Measurements from ENCODE around the gene FUBP1.
"Not testable (repeated sequence)": the region's sequence is repeated elsewhere in the genome, so short reads cannot be mapped to it uniquely, and the experiment has no call there.

FUBP1 gene, protein sequence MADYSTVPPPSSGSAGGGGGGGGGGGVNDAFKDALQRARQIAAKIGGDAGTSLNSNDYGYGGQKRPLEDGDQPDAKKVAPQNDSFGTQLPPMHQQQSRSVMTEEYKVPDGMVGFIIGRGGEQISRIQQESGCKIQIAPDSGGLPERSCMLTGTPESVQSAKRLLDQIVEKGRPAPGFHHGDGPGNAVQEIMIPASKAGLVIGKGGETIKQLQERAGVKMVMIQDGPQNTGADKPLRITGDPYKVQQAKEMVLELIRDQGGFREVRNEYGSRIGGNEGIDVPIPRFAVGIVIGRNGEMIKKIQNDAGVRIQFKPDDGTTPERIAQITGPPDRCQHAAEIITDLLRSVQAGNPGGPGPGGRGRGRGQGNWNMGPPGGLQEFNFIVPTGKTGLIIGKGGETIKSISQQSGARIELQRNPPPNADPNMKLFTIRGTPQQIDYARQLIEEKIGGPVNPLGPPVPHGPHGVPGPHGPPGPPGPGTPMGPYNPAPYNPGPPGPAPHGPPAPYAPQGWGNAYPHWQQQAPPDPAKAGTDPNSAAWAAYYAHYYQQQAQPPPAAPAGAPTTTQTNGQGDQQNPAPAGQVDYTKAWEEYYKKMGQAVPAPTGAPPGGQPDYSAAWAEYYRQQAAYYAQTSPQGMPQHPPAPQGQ

DNA sequence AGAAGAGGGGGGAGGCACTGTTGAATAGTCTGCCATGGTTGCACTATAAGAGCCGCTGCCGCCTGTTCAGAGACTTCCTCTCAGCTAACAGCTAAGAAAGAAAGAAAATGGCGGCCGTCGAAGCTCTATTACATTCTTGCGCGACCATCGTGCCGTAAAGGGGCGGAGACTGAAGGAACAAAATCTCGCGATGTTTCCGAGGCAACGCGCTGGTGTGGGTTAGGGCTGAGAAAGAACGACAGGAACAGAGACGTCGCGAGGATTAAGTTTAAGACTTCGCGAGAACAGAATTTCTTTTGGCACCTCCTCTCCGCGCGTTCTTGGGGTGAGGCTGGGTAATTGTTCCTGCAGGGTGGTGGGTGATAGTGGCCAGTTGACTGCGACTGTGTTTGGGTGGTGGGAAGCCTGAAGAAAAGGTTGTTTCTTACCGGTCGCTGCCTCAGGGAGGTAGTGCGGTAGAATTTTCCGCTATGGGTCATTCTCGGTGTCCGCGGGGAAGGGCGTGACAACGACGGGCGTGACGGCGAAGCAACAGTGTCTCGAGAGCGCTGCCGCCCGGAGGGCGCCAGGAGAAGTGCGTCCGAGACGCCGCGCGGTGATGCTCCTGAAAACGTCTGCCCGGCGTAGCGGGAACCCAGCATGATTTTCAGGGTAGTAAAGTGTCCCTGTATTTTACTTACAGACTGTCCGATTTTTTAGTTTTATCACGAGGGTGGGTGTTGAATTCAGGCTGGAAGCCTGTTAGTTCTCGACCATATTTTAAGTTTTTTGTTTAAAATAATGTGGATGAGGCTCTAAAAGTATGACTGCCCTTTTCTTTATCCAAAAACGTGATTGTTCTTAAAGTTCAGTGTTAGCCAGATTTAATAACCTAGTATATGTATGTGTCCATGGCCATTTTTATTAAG, at the start of gene FUBP1:
Gene FUBP1, minus strand, starts transcription at position 104 of the 908 bp plus-strand sequence. Its CDS starts 68 bp downstream, at position 36.
- Histone ChIP-seq H3K27me3 (ENCODE audit: insufficient read depth, low read length) (no peaks in the 10 kb centered on the region), H3K9me3 (ENCODE audit: low read length) (peaks cover 2% of the 10 kb centered on the region), H3K36me3 (ENCODE audit: insufficient read depth, low read length) (peaks cover 34% of the 10 kb centered on the region), H3K4me3 (ENCODE audit: low read length) (peak within 1 kb of the TSS; percentile 99), H2AFZ (ENCODE audit: low read depth, low read length) (peak within 1 kb of the TSS; percentile 13), H3K4me1 (ENCODE audit: insufficient read depth, low read length) (peaks cover 29% of the 10 kb centered on the region)

DNA sequence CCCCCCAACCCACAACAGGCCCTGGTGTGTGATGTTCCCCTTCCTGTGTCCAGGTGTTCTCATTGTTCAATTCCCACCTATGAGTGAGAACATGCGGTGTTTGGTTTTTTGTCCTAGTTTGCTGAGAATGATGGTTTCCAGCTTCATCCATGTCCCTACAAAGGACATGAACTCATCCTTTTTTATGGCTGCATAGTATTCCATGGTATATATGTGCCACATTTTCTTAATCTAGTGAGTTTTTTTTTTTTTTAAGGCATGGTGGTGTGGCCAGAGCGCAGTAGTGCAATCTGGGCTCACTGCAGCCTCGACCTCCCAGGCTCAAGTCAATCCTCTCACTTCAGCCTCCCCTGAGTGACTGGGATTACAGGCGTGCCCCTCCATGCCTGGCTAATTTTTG, 42.3 kb upstream of the FUBP1 start:
- H2AFZ ChIP-seq (ENCODE audit: low read depth, low read length); H3K27me3 ChIP-seq (ENCODE audit: insufficient read depth, low read length); H3K4me1 ChIP-seq (ENCODE audit: insufficient read depth, low read length); H3K9me3 ChIP-seq (ENCODE audit: low read length); H3K36me3 ChIP-seq (ENCODE audit: insufficient read depth, low read length); H3K4me3 ChIP-seq (ENCODE audit: low read length): not testable (repeated sequence)

GRCh38 chr1:78019024-78019423, 40.2 kb upstream of the FUBP1 start:
- H3K27me3 ChIP-seq (ENCODE audit: insufficient read depth, low read length): no peaks in the 10 kb centered on the region
- no peaks in the 10 kb centered on the region for H3K36me3 ChIP-seq (ENCODE audit: insufficient read depth, low read length)
- H3K9me3 ChIP-seq (ENCODE audit: low read length): no peaks in the 10 kb centered on the region
- H2AFZ ChIP-seq (ENCODE audit: low read depth, low read length): no peak overlapping the region
- H3K4me1 ChIP-seq (ENCODE audit: insufficient read depth, low read length): no peaks in the 10 kb centered on the region
- H3K4me3 ChIP-seq (ENCODE audit: low read length): no peak overlapping the region

GRCh38 chr1:78015148-78015547, 36.3 kb upstream of the FUBP1 start:
- Histone ChIP-seq H2AFZ (ENCODE audit: low read depth, low read length) (no peak overlapping the region), H3K4me3 (ENCODE audit: low read length) (no peak overlapping the region), H3K27me3 (ENCODE audit: insufficient read depth, low read length) (no peaks in the 10 kb centered on the region), H3K4me1 (ENCODE audit: insufficient read depth, low read length) (no peaks in the 10 kb centered on the region), H3K9me3 (ENCODE audit: low read length) (peaks cover 4% of the 10 kb centered on the region), H3K36me3 (ENCODE audit: insufficient read depth, low read length) (peaks cover 4% of the 10 kb centered on the region)

DNA sequence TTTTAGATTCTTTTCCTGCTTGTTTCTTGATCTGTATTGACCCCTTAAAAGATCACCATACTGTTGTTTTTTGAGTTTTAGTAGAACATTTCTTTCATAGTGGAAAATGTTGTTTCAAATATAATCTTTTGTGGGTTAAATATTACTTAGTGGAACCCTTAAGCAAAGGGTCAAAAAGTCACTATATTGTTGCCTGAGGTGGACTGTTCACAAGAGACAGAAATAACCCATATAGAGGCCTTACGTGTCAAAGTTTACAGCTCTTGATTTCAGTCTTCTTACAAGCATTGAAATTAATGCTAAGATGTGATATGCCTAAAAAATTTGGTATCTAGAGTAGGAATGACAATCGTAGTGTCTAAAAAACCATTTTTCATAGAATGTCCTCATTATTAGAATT, 32.2 kb upstream of the FUBP1 start:
- peaks cover 8% of the 10 kb centered on the region for H3K4me1 ChIP-seq (ENCODE audit: insufficient read depth, low read length)
- peaks cover 4% of the 10 kb centered on the region for H3K9me3 ChIP-seq (ENCODE audit: low read length)
- no peak overlapping the region for H3K4me3 ChIP-seq (ENCODE audit: low read length)
- peaks cover 4% of the 10 kb centered on the region for H3K36me3 ChIP-seq (ENCODE audit: insufficient read depth, low read length)
- H2AFZ ChIP-seq (ENCODE audit: low read depth, low read length): no peak overlapping the region
- H3K27me3 ChIP-seq (ENCODE audit: insufficient read depth, low read length): no peaks in the 10 kb centered on the region

GRCh38 chr1:78009836-78010235, 31.0 kb upstream of the FUBP1 start:
- H3K4me3 ChIP-seq (ENCODE audit: low read length): no peak overlapping the region
- peaks cover 20% of the 10 kb centered on the region for H3K4me1 ChIP-seq (ENCODE audit: insufficient read depth, low read length)
- H2AFZ ChIP-seq (ENCODE audit: low read depth, low read length): no peak overlapping the region
- peaks cover 4% of the 10 kb centered on the region for H3K9me3 ChIP-seq (ENCODE audit: low read length)
- peaks cover 4% of the 10 kb centered on the region for H3K36me3 ChIP-seq (ENCODE audit: insufficient read depth, low read length)
- H3K27me3 ChIP-seq (ENCODE audit: insufficient read depth, low read length): no peaks in the 10 kb centered on the region

DNA sequence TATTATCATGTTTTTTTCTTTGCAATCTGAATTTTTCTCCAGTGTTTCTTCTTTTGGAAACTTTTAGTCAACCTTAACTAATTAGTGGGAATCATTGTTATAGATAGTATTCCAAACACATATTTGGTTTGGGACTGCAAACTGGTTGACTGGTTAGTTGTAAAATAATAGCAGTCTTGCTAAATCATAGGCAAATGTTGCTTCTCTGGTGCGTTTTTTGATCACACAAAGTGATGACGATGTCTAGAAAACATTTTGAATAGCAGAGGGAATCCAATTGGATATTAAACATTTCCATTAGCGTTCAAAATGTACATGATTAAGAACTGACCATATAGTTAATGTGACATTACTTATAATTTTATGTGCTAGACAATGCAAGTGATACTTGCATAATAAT, 30.4 kb upstream of the FUBP1 start:
- Histone ChIP-seq H2AFZ (ENCODE audit: low read depth, low read length) (no peak overlapping the region), H3K36me3 (ENCODE audit: insufficient read depth, low read length) (peaks cover 4% of the 10 kb centered on the region), H3K4me3 (ENCODE audit: low read length) (no peak overlapping the region), H3K27me3 (ENCODE audit: insufficient read depth, low read length) (no peaks in the 10 kb centered on the region), H3K4me1 (ENCODE audit: insufficient read depth, low read length) (peaks cover 25% of the 10 kb centered on the region), H3K9me3 (ENCODE audit: low read length) (peaks cover 4% of the 10 kb centered on the region)

GRCh38 chr1:78007677-78008341, 28.9 kb upstream of the FUBP1 start:
- peaks cover 38% of the 10 kb centered on the region for H3K4me1 ChIP-seq (ENCODE audit: insufficient read depth, low read length)
- no peak overlapping the region for H2AFZ ChIP-seq (ENCODE audit: low read depth, low read length)
- H3K36me3 ChIP-seq (ENCODE audit: insufficient read depth, low read length): no peaks in the 10 kb centered on the region
- no peaks in the 10 kb centered on the region for H3K27me3 ChIP-seq (ENCODE audit: insufficient read depth, low read length)
- H3K4me3 ChIP-seq (ENCODE audit: low read length): no peak overlapping the region
- H3K9me3 ChIP-seq (ENCODE audit: low read length): no peaks in the 10 kb centered on the region

- Histone ChIP-seq H3K27me3 (ENCODE audit: insufficient read depth, low read length) (no peaks in the 10 kb centered on the region), H2AFZ (ENCODE audit: low read depth, low read length) (no peak overlapping the region), H3K9me3 (ENCODE audit: low read length) (no peaks in the 10 kb centered on the region), H3K4me3 (ENCODE audit: low read length) (peak overlapping the region; percentile 78), H3K36me3 (ENCODE audit: insufficient read depth, low read length) (no peaks in the 10 kb centered on the region), H3K4me1 (ENCODE audit: insufficient read depth, low read length) (peaks cover 38% of the 10 kb centered on the region)
Observed at GRCh38 chr1:78006521-78006920, 27.6 kb upstream of the FUBP1 start.

DNA sequence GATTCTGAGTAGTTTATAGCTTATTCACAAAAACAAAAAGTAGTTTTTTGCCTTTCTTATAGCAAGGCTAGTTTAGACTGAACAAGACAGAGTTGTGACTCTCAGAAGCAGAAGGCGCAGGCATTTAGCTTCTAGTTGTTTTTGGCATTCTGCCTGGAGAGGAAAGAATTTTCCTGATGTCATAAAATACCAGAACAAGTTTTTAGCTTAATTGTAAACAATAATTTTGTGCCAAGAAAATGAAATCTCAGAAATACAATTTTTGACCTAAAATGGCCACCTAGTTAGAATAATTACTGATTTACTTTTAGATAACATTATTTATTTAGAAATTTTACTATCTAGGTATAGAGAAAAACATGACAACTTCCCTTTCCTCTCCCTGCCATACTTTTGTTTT, 26.9 kb upstream of the FUBP1 start:
- Histone ChIP-seq H2AFZ (ENCODE audit: low read depth, low read length) (peak overlapping the region; percentile 16), H3K4me1 (ENCODE audit: insufficient read depth, low read length) (peaks cover 38% of the 10 kb centered on the region), H3K27me3 (ENCODE audit: insufficient read depth, low read length) (no peaks in the 10 kb centered on the region), H3K9me3 (ENCODE audit: low read length) (no peaks in the 10 kb centered on the region), H3K4me3 (ENCODE audit: low read length) (peak overlapping the region; percentile 78), H3K36me3 (ENCODE audit: insufficient read depth, low read length) (no peaks in the 10 kb centered on the region)

- H3K4me3 ChIP-seq (ENCODE audit: low read length): peak overlapping the region; percentile 78
Observed at GRCh38 chr1:78005448-78005722, 26.5 kb upstream of the FUBP1 start.

DNA sequence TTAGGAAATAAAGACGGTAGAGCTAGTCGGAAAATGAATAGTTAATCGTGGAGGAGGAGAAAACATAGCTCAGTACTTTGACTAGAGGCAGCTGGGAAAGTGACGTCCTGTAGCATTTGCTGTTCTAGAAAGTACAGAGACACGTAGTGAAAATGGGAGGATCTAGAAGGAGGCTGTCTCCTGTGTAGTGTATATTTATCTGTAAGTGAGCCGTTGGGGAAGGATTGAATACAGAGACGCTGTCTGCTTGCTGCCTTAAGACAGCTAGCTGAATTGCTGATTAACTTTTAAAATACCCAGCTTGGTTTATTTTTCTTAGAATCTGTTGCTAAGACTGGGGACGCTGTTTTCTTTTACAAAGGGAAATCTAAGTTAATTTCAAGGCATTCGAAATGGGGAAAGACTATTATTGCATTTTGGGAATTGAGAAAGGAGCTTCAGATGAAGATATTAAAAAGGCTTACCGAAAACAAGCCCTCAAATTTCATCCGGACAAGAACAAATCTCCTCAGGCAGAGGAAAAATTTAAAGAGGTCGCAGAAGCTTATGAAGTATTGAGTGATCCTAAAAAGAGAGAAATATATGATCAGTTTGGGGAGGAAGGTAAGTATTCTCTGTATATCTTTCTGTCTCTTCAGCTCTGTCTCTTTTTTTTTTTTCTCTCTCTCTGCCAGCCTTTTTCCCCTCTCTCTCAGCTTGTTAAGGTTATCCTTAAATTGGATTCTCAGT, 26.0 kb upstream of the FUBP1 start, which contains the start of gene DNAJB4:
Gene DNAJB4, plus strand, starts transcription at position 221 of the 729 bp plus-strand sequence. Its CDS starts 172 bp downstream, at position 393.
- Histone ChIP-seq H3K4me1 (ENCODE audit: insufficient read depth, low read length) (peaks cover 38% of the 10 kb centered on the region), H2AFZ (ENCODE audit: low read depth, low read length) (peak within 1 kb of the TSS; percentile 89), H3K9me3 (ENCODE audit: low read length) (no peaks in the 10 kb centered on the region), H3K36me3 (ENCODE audit: insufficient read depth, low read length) (no peaks in the 10 kb centered on the region), H3K27me3 (ENCODE audit: insufficient read depth, low read length) (no peaks in the 10 kb centered on the region), H3K4me3 (ENCODE audit: low read length) (peak within 1 kb of the TSS; percentile 78)

More at GRCh38 chr1:78005448-78005722, 26.5 kb upstream of the FUBP1 start:
- Histone ChIP-seq H3K36me3 (ENCODE audit: insufficient read depth, low read length) (no peaks in the 10 kb centered on the region), H2AFZ (ENCODE audit: low read depth, low read length) (peak overlapping the region; percentile 89), H3K27me3 (ENCODE audit: insufficient read depth, low read length) (no peaks in the 10 kb centered on the region), H3K4me1 (ENCODE audit: insufficient read depth, low read length) (peaks cover 38% of the 10 kb centered on the region), H3K9me3 (ENCODE audit: low read length) (no peaks in the 10 kb centered on the region)

Data from neuron (in vitro differentiated cells).